GM21576 (cell line): ENCODE measurements around the gene PIAS4.
A peak's percentile ranks its signal among the peaks of the same experiment; 100 is the strongest.
"Not testable (repeated sequence)": the region's sequence is repeated elsewhere in the genome, so short reads cannot be mapped to it uniquely, and the experiment has no call there.

Source experiments
- ATAC-seq: cut with Tn5 transposase; IDR thresholded peaks from one replicate; pipeline ENCODE4 v1.9.1; 2021; ENCODE audit warnings: mild to moderate bottlenecking, moderate library complexity; ENCODE audit not compliant: unreplicated experiment

The PIAS4 gene

DNA sequence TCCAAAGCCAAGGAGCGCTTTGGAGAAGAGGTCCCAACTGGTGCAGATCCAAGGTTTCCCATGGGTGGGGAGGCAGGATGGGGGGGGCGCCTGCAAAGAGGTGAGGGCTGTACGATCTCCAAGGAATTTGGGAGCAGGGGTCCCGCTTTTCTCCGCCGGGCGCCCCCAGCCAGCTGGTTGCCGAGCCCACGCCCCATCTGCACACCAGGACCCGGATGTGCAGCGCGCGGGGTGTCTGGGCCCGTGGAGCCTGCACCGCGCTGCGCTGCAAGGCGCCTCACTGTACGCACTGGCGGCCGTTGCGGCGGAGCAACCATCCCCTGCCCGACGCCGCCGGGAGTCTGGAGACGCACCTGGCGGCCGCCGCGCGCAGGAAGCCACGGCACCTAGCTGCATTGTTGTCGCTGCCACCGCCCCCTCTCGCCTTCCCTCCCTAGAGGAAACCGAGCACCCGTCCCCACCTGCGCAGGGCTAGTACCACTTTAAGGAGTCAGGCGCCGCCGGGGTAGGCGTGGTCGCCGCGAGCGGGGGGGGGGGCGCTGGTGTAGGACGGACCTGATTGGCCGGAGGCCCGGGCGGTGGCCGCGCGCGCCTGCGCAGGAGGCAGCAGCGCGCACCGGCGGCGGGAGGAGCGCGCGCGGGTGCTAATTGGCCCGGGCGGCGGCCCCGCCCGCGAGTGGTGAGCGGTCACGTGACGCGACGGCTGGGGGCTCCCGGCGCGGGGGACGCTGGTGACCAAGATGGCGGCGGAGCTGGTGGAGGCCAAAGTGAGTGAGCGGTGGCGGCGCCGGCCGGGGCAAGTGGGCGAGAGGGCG, at the start of gene PIAS4:
PIAS4 (plus strand) TSS at position 716 of the 815 bp plus-strand sequence; CDS start at position 741, 25 bp downstream.
- ATAC-seq = peak; percentile 66

DNA sequence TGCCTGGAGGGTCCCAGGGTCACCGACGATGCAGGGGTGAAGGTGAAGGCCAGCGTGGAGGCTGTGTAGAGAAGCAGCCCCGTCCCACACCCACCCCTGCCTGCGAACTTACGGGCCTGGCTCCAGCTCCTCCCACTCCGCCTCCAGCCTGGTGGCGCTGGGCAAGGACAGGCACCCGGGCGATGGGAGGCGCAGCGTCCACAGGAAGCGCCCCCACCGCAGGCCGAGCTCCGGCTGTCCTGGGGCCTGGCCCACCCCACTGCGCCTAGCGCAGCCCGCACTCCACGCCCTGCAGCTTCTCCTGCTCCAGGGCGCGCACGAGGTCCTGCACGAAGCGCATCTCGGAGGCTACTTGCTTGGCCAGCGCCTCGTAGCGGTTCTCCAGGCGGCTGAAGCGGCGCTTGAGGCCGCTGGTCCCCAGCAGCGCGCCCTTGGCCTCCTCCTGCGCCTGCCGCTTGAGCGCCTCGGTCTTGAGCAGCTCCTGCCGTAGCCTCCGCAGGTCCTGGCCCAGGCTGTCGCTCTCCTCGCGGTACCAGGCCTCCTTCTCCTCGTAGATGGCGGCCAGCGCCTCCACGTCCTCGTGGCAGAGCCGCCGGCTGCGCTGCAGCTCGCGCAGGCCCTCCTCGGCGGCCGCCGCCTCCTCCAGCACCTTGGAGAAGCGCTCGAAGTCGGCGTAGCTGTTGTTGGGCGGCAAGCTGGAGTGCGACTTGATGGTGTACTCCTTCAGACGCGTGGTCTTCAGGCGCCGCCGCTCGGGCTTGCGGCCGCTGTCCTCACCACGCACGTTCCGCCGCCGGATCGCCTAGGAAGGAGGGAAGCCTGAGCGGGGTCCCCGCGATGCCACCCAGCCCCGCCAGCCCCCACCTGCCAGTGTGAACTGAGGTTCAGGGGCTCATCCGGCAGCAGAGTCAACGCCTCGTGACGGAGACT, 48.4 kb upstream of the PIAS4 start:
- ATAC-seq = no peak

GRCh38 chr19:3959766-3960131, 47.8 kb upstream of the PIAS4 start:
- ATAC-seq = no peak

DNA sequence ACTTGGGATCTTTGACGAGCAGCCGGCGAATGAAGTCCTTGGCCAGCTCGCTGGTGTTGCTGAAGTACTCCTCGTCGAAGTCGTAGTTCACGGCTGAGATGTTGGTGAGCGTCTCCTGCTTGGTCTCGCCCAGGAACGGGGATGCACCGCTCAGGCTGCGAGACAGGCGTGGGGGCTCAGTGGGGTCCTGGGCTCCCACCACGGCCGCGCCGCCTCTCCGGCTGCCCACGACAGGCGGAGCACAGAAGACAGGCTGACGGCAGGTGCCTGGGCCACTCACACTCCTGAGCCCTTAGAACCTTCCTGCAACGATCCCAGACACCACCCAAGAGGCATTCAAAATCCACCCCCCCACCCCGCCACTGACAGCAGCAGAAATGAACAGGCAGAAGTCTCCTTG, 46.5 kb upstream of the PIAS4 start:
- no peak for ATAC-seq

- no peak for ATAC-seq
Observed at GRCh38 chr19:3963458-3964255, 43.9 kb upstream of the PIAS4 start.

- ATAC-seq = no peak
Observed at GRCh38 chr19:3964256-3965194, 43.0 kb upstream of the PIAS4 start.

- ATAC-seq = no peak
Observed at GRCh38 chr19:3966051-3967017, 41.2 kb upstream of the PIAS4 start.

DNA sequence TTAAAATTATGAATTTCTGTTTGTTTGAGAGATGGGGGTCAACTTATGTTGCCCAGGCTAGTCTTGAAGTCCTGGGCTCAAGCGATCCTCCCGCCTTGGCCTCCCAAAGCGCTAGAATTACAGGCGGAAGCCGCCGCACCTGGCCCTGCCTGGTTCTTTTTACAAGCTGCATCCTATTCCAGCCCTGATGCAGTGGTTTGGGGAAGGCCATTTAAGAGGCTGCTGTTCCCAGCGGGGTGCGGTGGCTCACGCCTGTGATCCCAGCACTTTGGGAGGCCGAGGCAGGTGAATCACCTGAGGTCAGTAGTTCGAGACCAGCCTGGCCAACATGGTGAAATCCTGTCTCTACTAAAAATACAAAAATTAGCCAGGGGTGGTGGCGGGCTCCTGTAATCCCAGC, 39.6 kb upstream of the PIAS4 start:
- ATAC-seq = not testable (repeated sequence)

DNA sequence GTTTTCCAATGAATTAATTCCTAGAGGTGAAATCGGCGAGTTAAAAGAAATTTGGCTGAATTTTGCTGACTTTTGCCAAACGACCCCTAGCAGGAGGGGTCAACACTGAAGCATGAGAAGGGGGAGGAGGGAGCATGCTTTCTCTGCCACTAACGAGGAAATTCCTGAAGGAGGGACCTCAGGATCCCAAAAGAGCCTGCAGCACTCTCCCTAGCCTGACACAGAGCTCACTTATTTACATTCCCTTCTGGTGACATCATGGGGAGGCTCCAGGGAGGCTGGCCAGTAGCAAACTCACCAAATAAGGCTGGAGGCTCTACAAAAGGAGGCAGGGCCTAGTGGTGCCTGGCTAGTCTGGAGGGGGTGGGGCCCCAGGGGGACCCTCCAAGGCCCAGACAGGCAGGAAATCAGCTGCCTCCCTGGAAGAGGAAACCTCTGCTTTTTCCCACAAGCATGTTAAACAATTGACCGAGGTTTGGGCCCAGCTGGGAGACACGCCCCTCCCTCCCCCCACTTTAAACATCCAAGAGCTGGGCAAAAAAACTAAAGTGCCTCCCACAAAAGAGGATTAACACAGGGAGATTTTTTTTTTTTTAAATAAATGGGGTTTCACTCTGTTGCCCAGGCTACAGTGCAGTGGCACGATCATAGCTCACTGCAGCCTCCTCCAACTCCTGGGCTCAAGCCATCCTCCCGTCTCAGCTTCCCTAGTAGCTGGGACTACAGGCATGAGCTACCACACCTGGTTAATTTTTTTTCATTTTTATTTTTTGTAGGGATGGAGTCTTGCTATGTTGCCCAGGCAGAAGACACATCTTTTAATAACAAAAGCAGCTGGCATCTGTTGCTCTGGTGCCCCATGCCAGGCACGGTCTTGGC, 38.7 kb upstream of the PIAS4 start:
- no peak for ATAC-seq

- no peak for ATAC-seq
Observed at GRCh38 chr19:3969435-3970312, 37.9 kb upstream of the PIAS4 start.

GRCh38 chr19:3970313-3970807, 37.2 kb upstream of the PIAS4 start:
- peak; percentile 6 for ATAC-seq

- peak; percentile 82 for ATAC-seq
Observed at GRCh38 chr19:3970808-3971598, 36.5 kb upstream of the PIAS4 start, which contains the start of gene DAPK3. Gene DAPK3, minus strand, starts transcription at chr19:3971099. Its CDS starts 1,364 bp downstream, at chr19:3969735.

- no peak for ATAC-seq
Observed at GRCh38 chr19:3975144-3975543, 32.4 kb upstream of the PIAS4 start.

GRCh38 chr19:3975637-3976087, 31.9 kb upstream of the PIAS4 start:
- no peak for ATAC-seq

DNA sequence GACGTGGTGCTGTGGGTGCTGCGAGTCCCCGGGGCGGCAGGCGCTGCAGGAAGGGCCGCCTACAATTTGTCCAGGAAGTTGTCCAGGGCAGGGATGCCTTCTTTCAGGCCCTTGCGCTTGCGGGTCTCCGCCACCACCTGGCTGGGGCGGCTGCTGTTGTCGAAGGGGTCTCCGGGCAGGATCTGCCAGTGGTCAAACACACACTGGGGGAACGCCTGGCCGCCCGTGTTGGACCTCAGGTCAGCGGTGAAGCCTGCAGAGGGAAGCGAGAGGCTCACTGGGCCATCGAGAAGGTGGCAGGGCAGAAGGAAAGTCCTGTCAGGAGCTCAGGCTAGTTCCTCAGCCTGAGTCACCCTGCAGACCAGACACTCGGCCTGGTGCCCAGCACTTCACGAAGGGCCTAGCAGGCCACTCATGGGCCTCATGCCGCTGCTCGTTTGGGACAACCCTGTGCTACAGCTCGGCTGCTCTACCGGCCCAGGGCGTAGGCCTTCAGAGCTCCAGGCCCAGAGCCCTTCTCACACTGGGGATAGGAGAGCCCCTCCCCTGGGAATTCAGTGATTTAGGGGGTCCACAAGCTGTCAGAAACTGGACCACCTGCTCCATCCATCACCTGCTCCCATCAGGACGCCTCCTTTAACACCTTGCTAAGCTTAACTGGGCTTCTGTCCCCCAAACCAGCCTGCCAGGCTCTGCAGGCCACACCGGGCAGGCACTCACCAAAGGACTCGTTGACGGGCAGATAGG, 30.9 kb upstream of the PIAS4 start:
- no peak for ATAC-seq
